Fibroblast of skin of left quadriceps (primary cell): Measurements from ENCODE around the gene TYRO3.
"Not testable (repeated sequence)": the region's sequence is repeated elsewhere in the genome, so short reads cannot be mapped to it uniquely, and the experiment has no call there.

Source experiments
- DNase-seq, 2 experiments: peaks; one replicate each; pipeline ENCODE4 v3.0.0-alpha.2; 2013; ENCODE audit warnings: low read depth in 2 of 2

The TYRO3 gene

GRCh38 chr15:41554343-41554742 is 4.7 kb upstream of the TYRO3 start:
- no peak for DNase-seq

- DNase-seq: no peak
These were observed 4.1 kb upstream of the TYRO3 start for GRCh38 chr15:41554915-41555314.

- DNase-seq: no peak
These were observed 2.3 kb upstream of the TYRO3 start for GRCh38 chr15:41556677-41557076.

- DNase-seq: no peak
These were observed 1.2 kb upstream of the TYRO3 start for GRCh38 chr15:41557673-41558399.

GRCh38 chr15:41559239-41559782 is 299 bp downstream of the TYRO3 start:
- DNase-seq: no peak

GRCh38 chr15:41560572-41560874 is 1.5 kb downstream of the TYRO3 start:
- DNase-seq: no peak

GRCh38 chr15:41561104-41561776 is 2.2 kb downstream of the TYRO3 start:
- DNase-seq: no peak

- no peak for DNase-seq
These were observed 2.7 kb downstream of the TYRO3 start for GRCh38 chr15:41561777-41562145.

- no peak for DNase-seq
These were observed 3.2 kb downstream of the TYRO3 start for GRCh38 chr15:41562244-41562643.

GRCh38 chr15:41562784-41563198 is 3.8 kb downstream of the TYRO3 start:
- DNase-seq: no peak

- DNase-seq: no peak
These were observed 5.4 kb downstream of the TYRO3 start for GRCh38 chr15:41564286-41564959.

GRCh38 chr15:41564960-41565502 is 6.0 kb downstream of the TYRO3 start:
- DNase-seq: no peak

- DNase-seq: no peak
These were observed 6.7 kb downstream of the TYRO3 start for GRCh38 chr15:41565702-41566101.

- no peak for DNase-seq
These were observed 7.3 kb downstream of the TYRO3 start for GRCh38 chr15:41566121-41566885.

GRCh38 chr15:41567261-41567660 is 8.2 kb downstream of the TYRO3 start:
- no peak for DNase-seq

- no peak for DNase-seq
These were observed 8.8 kb downstream of the TYRO3 start for GRCh38 chr15:41567862-41568261.

GRCh38 chr15:41568350-41569017 is 9.5 kb downstream of the TYRO3 start:
- peak; percentile 44 to 51 for DNase-seq

GRCh38 chr15:41569232-41569631 is 10.2 kb downstream of the TYRO3 start:
- not testable (repeated sequence) for DNase-seq

GRCh38 chr15:41570764-41571163 is 11.8 kb downstream of the TYRO3 start:
- DNase-seq: no peak

GRCh38 chr15:41571948-41572347 is 12.9 kb downstream of the TYRO3 start:
- DNase-seq: no peak

GRCh38 chr15:41572866-41573265 is 13.9 kb downstream of the TYRO3 start:
- no peak for DNase-seq
